CD14-positive monocyte (primary cell): Measurements from ENCODE around the gene SMIM28. TPM values are rescaled to one million over a fixed set of nuclear protein-coding genes. Genes with fewer than 3 reads are reported as not detected.
A peak's percentile ranks its signal among the peaks of the same experiment; 100 is the strongest.
"Not testable (repeated sequence)": the region's sequence is repeated elsewhere in the genome, so short reads cannot be mapped to it uniquely, and the experiment has no call there.

Experiments used
- DNase-seq, 3 donors: peaks; one replicate each; pipeline ENCODE4 v3.0.0-alpha.2; 2011 to 2022
- H2AFZ ChIP-seq: 2 replicates; pipeline ENCODE4 v1.6.0; 2012; ENCODE audit warnings: mild to moderate bottlenecking, low read depth, low read length, inconsistent platforms; ENCODE audit not compliant: insufficient read depth, poor library complexity, severe bottlenecking
- H3K27ac ChIP-seq, 2 donors: 1 replicate in 1 of 2; 2 replicates in 1 of 2; pipeline ENCODE4 v1.5.1; 2012 to 2013; ENCODE audit warnings: low read length in 2 of 2, control low read depth in 1 of 2, inconsistent platforms in 1 of 2, low read depth in 1 of 2, mild to moderate bottlenecking in 1 of 2
- H3K27me3 ChIP-seq, 2 donors: one replicate each; pipeline versions ENCODE4 v1.6.0 to v1.6.1; 2011 to 2013; ENCODE audit warnings: low read length in 2 of 2; ENCODE audit not compliant: control insufficient read depth in 2 of 2, insufficient read depth in 2 of 2
- H3K36me3 ChIP-seq, 2 donors: replicated peaks in 1 of 2; 1 replicate in 1 of 2; 2 replicates in 1 of 2; pipeline versions ENCODE4 v1.5.1 to v1.6.1; 2012 to 2013; ENCODE audit warnings: low read length in 2 of 2, control low read depth in 1 of 2, inconsistent platforms in 1 of 2, mild to moderate bottlenecking in 1 of 2; ENCODE audit not compliant: insufficient read depth in 2 of 2, control insufficient read depth in 1 of 2
- H3K4me1 ChIP-seq, 2 donors: 1 replicate in 1 of 2; 2 replicates in 1 of 2; pipeline versions ENCODE4 v1.5.1 to v1.6.1; 2012 to 2013; ENCODE audit warnings: low read length in 2 of 2, control low read depth in 1 of 2, inconsistent platforms in 1 of 2, mild to moderate bottlenecking in 1 of 2, moderate library complexity in 1 of 2; ENCODE audit not compliant: insufficient read depth in 2 of 2, control insufficient read depth in 1 of 2
- H3K4me2 ChIP-seq: replicated peaks from 2 replicates; pipeline ENCODE3; 2012; ENCODE audit warnings: low read length, moderate library complexity, mild to moderate bottlenecking; ENCODE audit not compliant: poor library complexity, severe bottlenecking; ENCODE audit errors: extremely low read depth
- H3K4me3 ChIP-seq, 3 experiments: fragments of 200-600 bp in 1 of 3; sonication (generic) in 1 of 3; replicated peaks in 1 of 3; 1 replicate in 2 of 3; 2 replicates in 1 of 3; pipeline ENCODE4 v1.5.1; 2011 to 2013; ENCODE audit warnings: low read length in 3 of 3, mild to moderate bottlenecking in 3 of 3, control low read depth in 2 of 3, low read depth in 2 of 3, inconsistent platforms in 1 of 3, moderate library complexity in 1 of 3
- H3K79me2 ChIP-seq: 2 replicates; pipeline ENCODE4 v1.6.0; 2012; ENCODE audit warnings: mild to moderate bottlenecking, control low read depth, inconsistent platforms, low read length, moderate library complexity; ENCODE audit not compliant: insufficient read depth
- H3K9ac ChIP-seq: 2 replicates; pipeline ENCODE4 v1.6.0; 2017; ENCODE audit warnings: low read length, mild to moderate bottlenecking; ENCODE audit not compliant: insufficient read depth, poor library complexity, severe bottlenecking
- H3K9me3 ChIP-seq, 2 donors: replicated peaks in 1 of 2; 1 replicate in 1 of 2; 2 replicates in 1 of 2; pipeline versions ENCODE4 v1.5.1 to v1.6.1; 2012 to 2013; ENCODE audit warnings: low read length in 2 of 2, control low read depth in 1 of 2; ENCODE audit not compliant: control insufficient read depth in 1 of 2, insufficient read depth in 1 of 2
- H4K20me1 ChIP-seq: 2 replicates; pipeline ENCODE4 v1.6.0; 2012; ENCODE audit warnings: mild to moderate bottlenecking, low read length, control low read depth, moderate library complexity; ENCODE audit not compliant: insufficient read depth
- H3K27ac Mint-ChIP-seq, 7 donors: one replicate each; pipeline ENCODE4 v1.8.0; 2020; ENCODE audit warnings: mild to moderate bottlenecking in 7 of 7, mixed read lengths in 7 of 7, moderate library complexity in 6 of 7, inconsistent platforms in 2 of 7
- H3K27me3 Mint-ChIP-seq, 3 donors: one replicate each; pipeline ENCODE4 v1.8.0; 2021 to 2022; ENCODE audit warnings: low read depth in 3 of 3, mild to moderate bottlenecking in 3 of 3, mixed read lengths in 3 of 3, moderate library complexity in 3 of 3, inconsistent platforms in 1 of 3
- H3K36me3 Mint-ChIP-seq, 2 donors: one replicate each; pipeline ENCODE4 v1.8.0; 2020; ENCODE audit warnings: mixed read lengths in 2 of 2, inconsistent platforms in 1 of 2, mild to moderate bottlenecking in 1 of 2
- H3K4me1 Mint-ChIP-seq: one replicate; pipeline ENCODE4 v1.8.0; 2020; ENCODE audit warnings: mild to moderate bottlenecking, mixed read lengths
- H3K4me3 Mint-ChIP-seq, 2 donors: one replicate each; pipeline ENCODE4 v1.8.0; 2020; ENCODE audit warnings: mild to moderate bottlenecking in 2 of 2, mixed read lengths in 2 of 2, moderate library complexity in 1 of 2
- H3K9me3 Mint-ChIP-seq, 7 donors: one replicate each; pipeline ENCODE4 v1.8.0; 2020 to 2022; ENCODE audit warnings: mixed read lengths in 7 of 7, mild to moderate bottlenecking in 6 of 7, moderate library complexity in 6 of 7, inconsistent platforms in 2 of 7
- WGBS: methylation state at CpG from one replicate; pipeline ENCODE4 v1.1.5; 2013; ENCODE audit warnings: missing lambda C conversion rate; ENCODE audit not compliant: insufficient coverage; 5-methylcytosine and 5-hydroxymethylcytosine counted together
- intact Hi-C, 2 donors: fragments of 100-400 bp; cut with micrococcal nuclease; formaldehyde crosslinking; loops; one replicate each; pipeline versions ENCODE4 v1.15.0 to v1.15.1; 2023
- polyA plus RNA-seq, 3 donors: library from polyadenylated mRNA; depleted of rRNA in 1 of 3; unstranded in 2 of 3; stranded (reverse) in 1 of 3; fragments of 300-500 nt in 2 of 3; fragments of >200 nt in 1 of 3; fragmentation: Illumina TruSeq in 2 of 3; gene quantifications; 1 replicate in 2 of 3; 2 replicates in 1 of 3; pipeline ENCODE4 v1.2.3, GENCODE V29; 2012 to 2021
- TF ChIP-seq, protein P1 (sequence below): fragments of 200-600 bp; IDR thresholded peaks from one replicate; pipeline ENCODE4 v1.8.0; 2022; ENCODE audit warnings: antibody characterized with exemption, mild to moderate bottlenecking

SMIM28 gene
- polyA plus RNA-seq, 3 donors: not detected

- Mint-ChIP-seq H3K36me3 (peaks cover 34 to 47% of the 10 kb centered on the region in 2 donors), H3K9me3 (peaks cover 0 to 18% (median 6%) of the 10 kb centered on the region in 7 donors), H3K27ac (peak overlapping the region; percentile 57 to 94 (median 81)), H3K4me1 (peaks cover 27% of the 10 kb centered on the region), H3K27me3 (no peaks in the 10 kb centered on the region), H3K4me3 (peak overlapping the region in 1 of 2 donors; percentile 69)
- H3K27me3 ChIP-seq: no peaks in the 10 kb centered on the region
- no peaks in the 10 kb centered on the region for H3K79me2 ChIP-seq
- peaks cover 18 to 20% of the 10 kb centered on the region in 2 donors for H3K4me1 ChIP-seq
- DNase-seq: peak in 1 of 3 donors; percentile 41
- H3K36me3 ChIP-seq: peaks cover 9 to 25% of the 10 kb centered on the region in 2 donors
- peak overlapping the region in 1 of 3 experiments; percentile 36 for H3K4me3 ChIP-seq
- peak overlapping the region; percentile 46 for H3K4me2 ChIP-seq
- no peak overlapping the region for H3K9ac ChIP-seq
- TF ChIP-seq, protein P1, sequence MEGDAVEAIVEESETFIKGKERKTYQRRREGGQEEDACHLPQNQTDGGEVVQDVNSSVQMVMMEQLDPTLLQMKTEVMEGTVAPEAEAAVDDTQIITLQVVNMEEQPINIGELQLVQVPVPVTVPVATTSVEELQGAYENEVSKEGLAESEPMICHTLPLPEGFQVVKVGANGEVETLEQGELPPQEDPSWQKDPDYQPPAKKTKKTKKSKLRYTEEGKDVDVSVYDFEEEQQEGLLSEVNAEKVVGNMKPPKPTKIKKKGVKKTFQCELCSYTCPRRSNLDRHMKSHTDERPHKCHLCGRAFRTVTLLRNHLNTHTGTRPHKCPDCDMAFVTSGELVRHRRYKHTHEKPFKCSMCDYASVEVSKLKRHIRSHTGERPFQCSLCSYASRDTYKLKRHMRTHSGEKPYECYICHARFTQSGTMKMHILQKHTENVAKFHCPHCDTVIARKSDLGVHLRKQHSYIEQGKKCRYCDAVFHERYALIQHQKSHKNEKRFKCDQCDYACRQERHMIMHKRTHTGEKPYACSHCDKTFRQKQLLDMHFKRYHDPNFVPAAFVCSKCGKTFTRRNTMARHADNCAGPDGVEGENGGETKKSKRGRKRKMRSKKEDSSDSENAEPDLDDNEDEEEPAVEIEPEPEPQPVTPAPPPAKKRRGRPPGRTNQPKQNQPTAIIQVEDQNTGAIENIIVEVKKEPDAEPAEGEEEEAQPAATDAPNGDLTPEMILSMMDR: no peak
- H3K27ac ChIP-seq: peak overlapping the region in 1 of 2 donors; percentile 73
- H4K20me1 ChIP-seq: no peaks in the 10 kb centered on the region
- intact Hi-C loops: loop anchor here in 1 of 2 donors (10.0 kb wide), 1 partner anchor 342 kb away; no protein-coding TSS in a partner anchor
- H2AFZ ChIP-seq: no peak overlapping the region
- H3K9me3 ChIP-seq: peaks cover 0 to 6% of the 10 kb centered on the region in 2 donors
Observed at GRCh38 chr6:138422861-138423260, 45.2 kb downstream of the SMIM28 start.

GRCh38 chr6:138424004-138424904, 46.5 kb downstream of the SMIM28 start:
- Histone ChIP-seq H3K4me3 (no peak overlapping the region), H3K4me1 (peaks cover 20% of the 10 kb centered on the region in 2 donors), H4K20me1 (no peaks in the 10 kb centered on the region), H2AFZ (no peak overlapping the region), H3K4me2 (no peak overlapping the region), H3K9ac (no peak overlapping the region), H3K27me3 (no peaks in the 10 kb centered on the region), H3K27ac (peak overlapping the region in 1 of 2 donors; percentile 73), H3K36me3 (peaks cover 0 to 11% of the 10 kb centered on the region in 2 donors), H3K9me3 (peaks cover 0 to 6% of the 10 kb centered on the region in 2 donors), H3K79me2 (no peaks in the 10 kb centered on the region)
- Mint-ChIP-seq H3K27me3 (no peaks in the 10 kb centered on the region), H3K27ac (peak overlapping the region in 4 of 7 donors; percentile 1 to 71 (median 48)), H3K9me3 (peaks cover 0 to 13% (median 6%) of the 10 kb centered on the region in 7 donors), H3K4me3 (no peak overlapping the region), H3K36me3 (peaks cover 20 to 33% of the 10 kb centered on the region in 2 donors), H3K4me1 (peaks cover 29% of the 10 kb centered on the region)
- intact Hi-C loops: loop anchor here in 1 of 2 donors (10.0 kb wide), 1 partner anchor 341 kb away; no protein-coding TSS in a partner anchor
- WGBS: 96% methylated on average over 43 of the region's 48 CpGs
- DNase-seq: no peak
- TF ChIP-seq, protein P1: no peak

GRCh38 chr6:138425256-138425655, 47.6 kb downstream of the SMIM28 start:
- not testable (repeated sequence) for H3K79me2 ChIP-seq, H3K27ac Mint-ChIP-seq, H3K27ac ChIP-seq, H2AFZ ChIP-seq, H3K27me3 Mint-ChIP-seq, H3K4me3 Mint-ChIP-seq, H3K9ac ChIP-seq, H3K36me3 ChIP-seq, H3K9me3 ChIP-seq, H3K4me2 ChIP-seq, DNase-seq, H3K27me3 ChIP-seq, H4K20me1 ChIP-seq, H3K4me3 ChIP-seq
- Mint-ChIP-seq H3K9me3 (peaks cover 0 to 11% (median 0%) of the 10 kb centered on the region in 7 donors), H3K36me3 (peaks cover 12 to 23% of the 10 kb centered on the region in 2 donors), H3K4me1 (peaks cover 35% of the 10 kb centered on the region)
- WGBS: 89% methylated on average over 4 of the region's 7 CpGs
- intact Hi-C loops: loop anchor here in 1 of 2 donors (5.0 to 10.0 kb wide), 2 partner anchors 92 to 340 kb away; no protein-coding TSS in a partner anchor
- H3K4me1 ChIP-seq: peaks cover 22% of the 10 kb centered on the region in 2 donors
